Activated CD4-positive, alpha-beta memory T cell treated with anti-CD3 and anti-CD28 coated beads for 36 hours (primary cell): ENCODE results near the gene AFF1. TPM values are rescaled to one million over a fixed set of nuclear protein-coding genes. Genes with fewer than 3 reads are reported as not detected.
"Not testable (repeated sequence)": the region's sequence is repeated elsewhere in the genome, so short reads cannot be mapped to it uniquely, and the experiment has no call there.

Experiments used
- CTCF ChIA-PET: fragments of 350-600 bp; sonication (Branson Sonifier 250); formaldehyde crosslinking; loops from one replicate; lab custom pipeline; 2021; ENCODE audit warnings: antibody characterized with exemption, inconsistent platforms; lab: Charles Lee
- POLR2A ChIA-PET: fragments of 350-600 bp; sonication (Branson Sonifier 250); formaldehyde crosslinking; loops from one replicate; lab custom pipeline; 2021; ENCODE audit warnings: antibody characterized with exemption; lab: Charles Lee
- DNase-seq: peaks from one replicate; pipeline ENCODE4 v3.0.0-alpha.2; 2020
- H3K27ac Mint-ChIP-seq: one replicate; pipeline ENCODE4 v1.8.0; 2021; ENCODE audit warnings: mixed read lengths
- H3K27me3 Mint-ChIP-seq: one replicate; pipeline ENCODE4 v1.8.0; 2021; ENCODE audit warnings: mixed read lengths
- H3K36me3 Mint-ChIP-seq: one replicate; pipeline ENCODE4 v1.8.0; 2021; ENCODE audit warnings: mixed read lengths
- H3K4me1 Mint-ChIP-seq: one replicate; pipeline ENCODE4 v1.8.0; 2021; ENCODE audit warnings: low read depth, mixed read lengths
- H3K4me3 Mint-ChIP-seq: one replicate; pipeline ENCODE4 v1.8.0; 2021; ENCODE audit warnings: mild to moderate bottlenecking, mixed read lengths
- H3K9me3 Mint-ChIP-seq: one replicate; pipeline ENCODE4 v1.8.0; 2021; ENCODE audit warnings: mixed read lengths
- intact Hi-C: fragments of 100-400 bp; cut with micrococcal nuclease; formaldehyde crosslinking; loops from one replicate; pipeline ENCODE4 v1.15.1; 2023
- total RNA-seq, 2 experiments: library from RNA; stranded (reverse); gene quantifications; one replicate each; pipeline ENCODE4 v1.2.3, GENCODE V29; 2021

The AFF1 gene
- total RNA-seq, 2 experiments from 2014 or later, result 46.1 to 50.8 TPM

DNA sequence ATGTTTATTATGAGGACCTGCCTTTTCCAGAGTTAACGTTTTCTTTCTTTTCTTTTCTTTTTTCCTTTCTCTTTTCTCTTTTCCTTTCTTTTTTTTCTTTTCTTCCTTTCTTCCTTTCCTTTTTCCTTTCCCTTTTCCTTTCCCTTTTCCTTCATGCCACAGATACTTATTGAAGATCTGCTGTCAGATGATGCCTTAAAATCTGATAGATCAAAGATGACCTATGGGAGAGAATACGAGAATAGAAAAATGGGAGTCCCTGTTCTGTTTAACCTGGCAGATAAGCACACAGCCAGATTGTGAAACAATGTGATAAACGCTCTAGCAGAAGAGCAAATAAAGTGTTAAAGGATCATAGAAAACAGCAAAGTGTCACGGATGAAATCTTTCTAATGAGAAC lies 38.9 kb downstream of the AFF1 start:
- H3K4me1 Mint-ChIP-seq, result peaks cover 58% of the 10 kb centered on the region
- no peak overlapping the region for H3K4me3 Mint-ChIP-seq
- no peak for DNase-seq
- CTCF ChIA-PET, result no interaction called here
- H3K27ac Mint-ChIP-seq, result no peak overlapping the region
- peaks cover 1% of the 10 kb centered on the region for H3K36me3 Mint-ChIP-seq
- no peaks in the 10 kb centered on the region for H3K9me3 Mint-ChIP-seq
- no peaks in the 10 kb centered on the region for H3K27me3 Mint-ChIP-seq
- intact Hi-C loops, result no loop called here
- POLR2A ChIA-PET, result no interaction called here

DNA sequence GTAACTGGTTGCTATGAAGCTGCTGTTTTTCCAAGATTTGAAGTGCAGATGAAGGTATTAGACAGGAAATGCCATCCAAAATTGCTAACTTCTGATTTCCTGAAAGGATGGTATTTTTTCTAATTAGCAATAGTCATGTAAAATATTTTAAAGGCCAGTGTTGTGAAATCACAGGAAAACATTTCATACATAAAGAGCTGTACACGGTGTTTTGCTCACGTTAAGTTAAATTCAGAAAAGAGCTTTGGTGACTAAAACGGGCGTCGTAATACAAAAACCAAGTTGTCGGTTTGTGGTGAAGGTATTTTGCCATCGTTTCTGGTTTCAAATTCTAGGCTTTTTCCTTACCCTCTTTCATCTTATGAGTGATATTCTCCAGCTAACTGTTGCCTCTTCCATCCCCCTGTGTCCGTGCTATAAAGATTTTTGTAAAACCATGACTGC lies 39.8 kb downstream of the AFF1 start:
- Mint-ChIP-seq H3K36me3 (peaks cover 1% of the 10 kb centered on the region), H3K27me3 (no peaks in the 10 kb centered on the region), H3K27ac (no peak overlapping the region), H3K9me3 (no peaks in the 10 kb centered on the region), H3K4me1 (peaks cover 63% of the 10 kb centered on the region), H3K4me3 (no peak overlapping the region)
- CTCF ChIA-PET, result no interaction called here
- intact Hi-C loops, result no loop called here
- POLR2A ChIA-PET, result interaction anchor here (0.7 to 1.3 kb wide), 3 partner anchors 31 to 39 kb away, joined by 3 to 4 read pairs (median 4); partner anchors contain the start of gene AFF1
- DNase-seq, result no peak

DNA sequence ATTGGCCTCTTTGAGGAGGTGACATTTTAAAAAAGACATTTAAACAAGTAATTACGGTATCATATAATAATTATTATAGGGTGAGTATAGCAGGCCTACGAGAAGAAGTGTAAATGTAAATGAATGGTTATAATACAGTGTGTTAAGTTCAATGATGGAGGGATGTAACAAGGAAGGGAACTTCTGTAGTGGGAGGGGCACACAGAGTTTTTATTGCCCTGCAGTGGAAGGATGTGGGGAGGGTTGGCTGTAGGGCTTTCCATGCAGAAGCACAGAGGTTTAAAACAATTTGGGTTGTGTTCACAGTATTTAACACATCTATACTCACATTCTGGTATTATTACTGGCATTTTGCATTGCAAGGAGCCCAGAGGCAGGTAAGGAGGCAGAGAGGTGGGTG lies 41.1 kb downstream of the AFF1 start:
- intact Hi-C loops, result no loop called here
- Mint-ChIP-seq H3K4me1 (peaks cover 58% of the 10 kb centered on the region), H3K9me3 (no peaks in the 10 kb centered on the region), H3K36me3 (peaks cover 1% of the 10 kb centered on the region), H3K27ac (no peak overlapping the region), H3K27me3 (no peaks in the 10 kb centered on the region), H3K4me3 (no peak overlapping the region)
- POLR2A ChIA-PET, result no interaction called here
- DNase-seq, result no peak
- CTCF ChIA-PET, result no interaction called here

DNA sequence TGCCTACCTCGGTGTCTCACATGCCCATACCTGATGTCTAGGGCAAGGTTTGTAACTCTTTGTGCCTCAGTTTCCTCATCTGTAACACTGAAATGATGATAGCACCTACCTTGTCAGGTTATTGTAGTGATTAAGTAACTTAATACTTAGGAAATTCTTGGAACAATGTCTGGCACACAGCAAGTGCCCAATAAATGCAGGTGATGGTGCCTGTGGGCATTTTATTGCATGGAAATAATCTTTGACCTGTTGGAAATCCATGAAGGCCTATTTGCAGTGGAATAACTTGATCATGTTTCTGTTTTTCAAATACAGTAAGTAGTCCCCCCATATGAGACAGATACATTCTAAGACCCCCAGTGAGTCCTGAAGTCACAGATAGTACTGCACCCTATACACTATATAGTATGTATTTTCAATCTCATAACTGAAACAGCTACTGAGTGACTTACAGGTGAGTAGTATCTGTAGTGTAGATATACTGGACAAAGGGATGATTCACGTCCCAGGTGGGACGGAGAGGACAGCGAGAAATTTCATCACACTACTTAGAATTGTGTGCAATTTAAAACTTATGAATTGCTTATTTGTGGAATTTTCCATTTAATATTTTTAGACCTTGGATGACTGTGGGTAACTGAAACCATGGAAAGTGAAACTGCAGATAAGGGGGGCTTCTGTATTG lies 42.1 kb downstream of the AFF1 start:
- H3K27ac Mint-ChIP-seq, result no peak overlapping the region
- peaks cover 57% of the 10 kb centered on the region for H3K4me1 Mint-ChIP-seq
- no peak for DNase-seq
- no peaks in the 10 kb centered on the region for H3K9me3 Mint-ChIP-seq
- H3K27me3 Mint-ChIP-seq, result no peaks in the 10 kb centered on the region
- no peak overlapping the region for H3K4me3 Mint-ChIP-seq
- intact Hi-C loops, result loop anchor here (1.0 kb wide), 2 partner anchors 29 to 42 kb away; partner anchors contain the start of gene AFF1
- CTCF ChIA-PET, result interaction anchor here (1.3 kb wide), 1 partner anchor 54 kb away, joined by 4 read pairs; no protein-coding TSS in a partner anchor
- H3K36me3 Mint-ChIP-seq, result peaks cover 1% of the 10 kb centered on the region
- POLR2A ChIA-PET, result interaction anchor here (0.6 kb wide), 1 partner anchor 30 kb away, joined by 3 read pairs; no protein-coding TSS in a partner anchor

DNA sequence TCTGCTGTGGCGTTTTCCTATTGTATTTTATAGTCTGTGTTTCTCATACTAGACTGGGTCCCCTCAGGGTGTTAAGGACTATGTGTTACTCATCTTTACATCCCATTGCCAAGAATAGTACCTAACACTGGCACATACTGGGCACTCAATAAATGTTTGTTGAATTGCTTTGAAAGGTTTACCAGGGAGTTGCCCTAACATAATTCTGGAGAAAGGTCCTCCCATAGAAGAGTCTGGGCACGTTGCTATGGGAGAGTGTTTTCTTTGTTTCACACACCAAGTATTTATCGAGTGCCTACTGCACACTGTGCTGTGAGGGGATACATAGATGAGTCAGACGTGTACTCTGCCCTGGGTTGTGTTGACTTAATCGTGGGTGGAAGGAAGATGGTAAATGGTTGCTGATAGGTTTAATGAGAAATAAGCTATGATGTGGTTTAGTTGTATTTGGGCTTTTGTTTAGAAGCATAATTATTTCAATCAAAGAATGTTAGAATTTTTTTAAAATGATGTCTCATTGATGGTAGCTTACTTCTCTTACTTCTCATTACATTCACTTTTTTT lies 42.9 kb downstream of the AFF1 start:
- CTCF ChIA-PET, result interaction anchor here (1.3 kb wide), 1 partner anchor 55 kb away, joined by 4 read pairs; no protein-coding TSS in a partner anchor
- Mint-ChIP-seq H3K36me3 (peaks cover 1% of the 10 kb centered on the region), H3K27me3 (no peaks in the 10 kb centered on the region), H3K9me3 (no peaks in the 10 kb centered on the region), H3K4me3 (no peak overlapping the region), H3K27ac (peak overlapping the region; percentile 6), H3K4me1 (peaks cover 59% of the 10 kb centered on the region)
- POLR2A ChIA-PET, result interaction anchor here (0.7 to 2.4 kb wide), 2 partner anchors 29 to 38 kb away, joined by 6 to 12 read pairs; no protein-coding TSS in a partner anchor
- DNase-seq, result peak; percentile 43
- intact Hi-C loops, result loop anchor here (1.0 kb wide), 2 partner anchors 29 to 42 kb away; partner anchors contain the start of gene AFF1

DNA sequence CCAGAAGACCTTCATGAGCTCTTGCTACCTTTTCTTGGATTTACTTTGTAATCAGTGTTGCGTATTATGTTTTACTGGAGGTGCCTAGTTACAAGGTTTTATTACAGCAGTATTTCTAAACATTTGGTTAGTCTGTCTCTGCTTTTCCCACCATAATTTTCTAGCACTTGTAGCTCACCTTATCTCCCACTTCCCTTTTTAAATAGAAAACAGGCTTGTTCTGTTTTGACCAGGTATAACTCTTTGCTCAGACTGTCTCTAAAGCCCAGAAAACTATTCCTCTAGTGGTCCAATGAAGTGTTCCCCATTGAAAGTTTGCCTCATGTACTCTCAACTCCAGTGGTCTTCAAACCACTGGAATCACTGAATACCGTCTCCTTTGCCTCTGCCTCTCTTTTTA lies 43.9 kb downstream of the AFF1 start:
- no peak for DNase-seq
- ChIA-PET POLR2A (interaction anchor here (2.4 kb wide), 1 partner anchor 28 kb away, joined by 12 read pairs; no protein-coding TSS in a partner anchor), CTCF (interaction anchor here (0.6 to 1.9 kb wide), 3 partner anchors 11 to 131 kb away, joined by 3 to 7 read pairs (median 3); no protein-coding TSS in a partner anchor)
- H3K36me3 Mint-ChIP-seq, result peaks cover 1% of the 10 kb centered on the region
- no peak overlapping the region for H3K27ac Mint-ChIP-seq
- peaks cover 50% of the 10 kb centered on the region for H3K4me1 Mint-ChIP-seq
- intact Hi-C loops, result no loop called here
- H3K4me3 Mint-ChIP-seq, result no peak overlapping the region
- no peaks in the 10 kb centered on the region for H3K27me3 Mint-ChIP-seq
- H3K9me3 Mint-ChIP-seq, result no peaks in the 10 kb centered on the region

DNA sequence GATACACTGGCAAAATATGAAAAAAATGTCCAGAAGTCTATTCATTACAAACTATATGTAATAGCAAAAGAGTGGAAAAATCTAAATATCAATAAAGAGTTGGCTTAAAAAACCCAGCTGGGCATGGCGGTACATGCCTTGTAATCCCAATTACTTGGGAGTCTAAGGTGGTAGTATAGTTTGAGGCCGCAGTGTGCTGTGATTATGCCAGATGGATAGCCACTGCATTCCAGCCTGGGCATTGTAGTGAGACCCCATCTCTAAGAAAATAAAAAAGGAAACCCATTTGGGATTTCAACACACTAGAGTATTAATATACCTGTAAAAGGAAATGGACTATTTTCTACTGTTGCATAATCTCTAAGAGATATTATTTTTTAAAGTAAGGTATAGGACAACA lies 45.4 kb downstream of the AFF1 start:
- H3K27me3 Mint-ChIP-seq, result no peaks in the 10 kb centered on the region
- H3K36me3 Mint-ChIP-seq, result no peaks in the 10 kb centered on the region
- ChIA-PET CTCF (no interaction called here), POLR2A (interaction anchor here (2.4 kb wide), 1 partner anchor 26 kb away, joined by 12 read pairs; no protein-coding TSS in a partner anchor)
- H3K9me3 Mint-ChIP-seq, result no peaks in the 10 kb centered on the region
- peaks cover 37% of the 10 kb centered on the region for H3K4me1 Mint-ChIP-seq
- DNase-seq, result no peak
- intact Hi-C loops, result no loop called here
- no peak overlapping the region for H3K27ac Mint-ChIP-seq
- H3K4me3 Mint-ChIP-seq, result no peak overlapping the region

DNA sequence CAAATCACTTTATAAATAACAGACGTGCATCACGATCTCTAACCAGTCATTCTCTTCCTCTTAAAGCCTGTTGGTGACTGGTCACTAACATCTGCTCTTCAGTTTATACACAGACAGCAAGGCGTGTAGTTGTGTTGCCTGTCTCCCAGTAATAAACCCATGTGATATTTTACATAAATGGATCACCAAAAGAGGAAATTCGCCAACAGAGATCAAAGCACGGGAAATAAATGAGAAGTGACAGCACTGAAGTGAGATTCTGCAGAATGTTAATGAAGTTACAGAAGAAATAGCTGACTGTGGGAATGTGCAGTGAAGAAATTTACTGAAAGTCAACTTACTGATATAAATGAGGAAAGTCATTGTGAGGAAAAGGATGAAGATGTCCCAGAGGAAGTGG lies 47.0 kb downstream of the AFF1 start:
- Mint-ChIP-seq H3K4me3 (no peak overlapping the region), H3K27me3 (no peaks in the 10 kb centered on the region), H3K27ac (no peak overlapping the region), H3K4me1 (peaks cover 28% of the 10 kb centered on the region), H3K9me3 (no peaks in the 10 kb centered on the region), H3K36me3 (no peaks in the 10 kb centered on the region)
- intact Hi-C loops, result no loop called here
- no peak for DNase-seq
- ChIA-PET POLR2A (no interaction called here), CTCF (no interaction called here)

DNA sequence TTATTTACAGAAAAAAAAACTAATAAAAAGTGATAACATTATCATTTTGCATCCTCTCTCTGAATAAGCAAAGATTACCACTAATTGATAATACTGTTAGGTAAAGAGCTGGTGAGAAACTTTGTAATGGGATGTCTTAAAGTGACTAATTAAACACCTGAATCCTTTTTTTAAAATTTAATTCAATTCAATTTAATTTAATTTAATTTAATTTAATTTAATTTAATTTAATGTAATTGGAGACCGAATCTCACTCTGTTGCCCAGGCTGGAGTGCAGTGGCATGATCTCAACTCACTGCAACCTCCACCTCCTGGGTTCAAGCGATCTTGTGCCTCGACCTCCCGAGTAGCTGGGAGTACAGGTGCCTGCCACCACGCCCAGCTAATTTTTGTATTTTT lies 51.0 kb downstream of the AFF1 start:
- H3K4me1 Mint-ChIP-seq, result peaks cover 16% of the 10 kb centered on the region
- DNase-seq, H3K9me3 Mint-ChIP-seq, H3K4me3 Mint-ChIP-seq, POLR2A ChIA-PET, H3K27ac Mint-ChIP-seq, H3K27me3 Mint-ChIP-seq, intact Hi-C loops: not testable (repeated sequence)
- peaks cover 12% of the 10 kb centered on the region for H3K36me3 Mint-ChIP-seq
- CTCF ChIA-PET, result interaction anchor here (0.9 kb wide), 1 partner anchor 50 kb away, joined by 3 read pairs; no protein-coding TSS in a partner anchor

DNA sequence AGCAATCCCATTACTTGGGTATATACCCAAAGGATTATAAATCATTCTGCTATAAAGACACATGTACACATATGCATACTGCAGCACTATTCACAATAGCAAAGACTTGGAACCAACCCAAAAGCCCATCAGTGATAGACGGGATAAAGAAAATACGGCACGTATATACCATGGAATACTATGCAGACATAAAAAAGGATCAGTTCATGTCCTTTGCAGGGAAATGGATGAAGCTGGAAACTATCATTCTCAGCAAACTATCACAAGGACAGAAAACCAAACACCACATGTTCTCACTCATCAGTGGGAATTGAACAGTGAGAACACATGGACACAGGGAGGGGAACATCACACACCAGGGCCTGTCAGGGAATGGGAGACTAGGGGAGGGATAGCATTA lies 54.8 kb downstream of the AFF1 start:
- H3K4me1 Mint-ChIP-seq, DNase-seq, H3K9me3 Mint-ChIP-seq, H3K27me3 Mint-ChIP-seq, intact Hi-C loops, H3K4me3 Mint-ChIP-seq, POLR2A ChIA-PET, H3K27ac Mint-ChIP-seq: not testable (repeated sequence)
- peaks cover 14% of the 10 kb centered on the region for H3K36me3 Mint-ChIP-seq
- CTCF ChIA-PET, result interaction anchor here (1.1 kb wide), 1 partner anchor 11 kb away, joined by 3 read pairs; no protein-coding TSS in a partner anchor

DNA sequence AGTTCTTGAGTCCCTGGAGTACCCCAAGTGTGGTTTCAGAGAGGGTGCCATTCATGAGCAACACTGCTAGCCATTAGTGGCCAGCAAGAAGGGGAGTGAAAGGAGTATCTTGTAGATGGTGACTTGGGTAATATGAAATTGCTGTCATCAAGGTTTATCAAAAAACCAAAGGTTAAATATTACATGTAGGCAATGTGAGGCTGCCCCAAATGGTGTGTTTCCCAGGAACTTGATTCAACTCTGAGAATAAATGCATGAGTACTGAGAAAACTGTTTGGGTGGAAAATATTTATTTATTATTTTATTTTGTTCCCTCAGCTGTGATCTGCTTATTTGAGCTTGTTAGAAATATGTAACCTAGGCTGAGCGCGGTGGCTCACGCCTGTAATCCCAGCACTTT lies 55.7 kb downstream of the AFF1 start:
- no peaks in the 10 kb centered on the region for H3K27me3 Mint-ChIP-seq
- H3K36me3 Mint-ChIP-seq, result peaks cover 15% of the 10 kb centered on the region
- intact Hi-C loops, result no loop called here
- H3K4me1 Mint-ChIP-seq, result peaks cover 6% of the 10 kb centered on the region
- no peak for DNase-seq
- H3K27ac Mint-ChIP-seq, result no peak overlapping the region
- CTCF ChIA-PET, result no interaction called here
- no peaks in the 10 kb centered on the region for H3K9me3 Mint-ChIP-seq
- POLR2A ChIA-PET, result no interaction called here
- no peak overlapping the region for H3K4me3 Mint-ChIP-seq

DNA sequence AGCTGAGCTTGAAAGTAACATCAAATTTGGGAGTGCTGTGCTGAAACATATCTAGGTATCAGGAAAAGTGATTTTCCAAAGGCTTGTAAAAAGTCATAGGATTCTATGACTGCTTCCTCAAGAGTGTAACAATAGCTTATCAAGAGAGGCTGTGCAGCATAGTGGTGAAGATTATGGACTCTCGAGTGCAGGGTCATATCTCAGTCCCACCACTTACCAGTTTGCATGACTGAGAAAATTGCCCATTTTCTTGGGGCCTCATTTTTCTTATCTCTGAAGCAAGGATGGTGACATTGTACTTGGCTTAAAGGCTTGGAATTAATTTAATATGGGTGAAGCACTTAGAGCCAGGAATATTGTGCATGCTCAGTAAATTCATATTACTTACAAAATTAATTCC lies 57.2 kb downstream of the AFF1 start:
- intact Hi-C loops, result no loop called here
- no peak overlapping the region for H3K4me3 Mint-ChIP-seq
- POLR2A ChIA-PET, result no interaction called here
- no peaks in the 10 kb centered on the region for H3K27me3 Mint-ChIP-seq
- CTCF ChIA-PET, result no interaction called here
- H3K27ac Mint-ChIP-seq, result no peak overlapping the region
- peaks cover 6% of the 10 kb centered on the region for H3K4me1 Mint-ChIP-seq
- no peak for DNase-seq
- peaks cover 15% of the 10 kb centered on the region for H3K36me3 Mint-ChIP-seq
- no peaks in the 10 kb centered on the region for H3K9me3 Mint-ChIP-seq
